ENCODE results near the gene CHD3. TPM values are rescaled to one million over a fixed set of nuclear protein-coding genes. Genes with fewer than 3 reads are reported as not detected.

Gene CHD3
- total and polyA plus RNA-seq, 2 experiments from 2014 or later: 41.2 to 75.3 TPM

GRCh38 chr17:7848739-7849129 lies 39.9 kb upstream of the CHD3 start:
- 98% methylated on average over 10 of the region's 21 CpGs for WGBS (ENCODE audit: low lambda C conversion rate, missing lambda C conversion rate)
- H4K20me1 ChIP-seq (ENCODE audit: insufficient read depth, poor library complexity, severe bottlenecking): peaks cover 77% of the 10 kb centered on the region
- H3K4me2 ChIP-seq: no peak overlapping the region
- H3K27me3 ChIP-seq: no peaks in the 10 kb centered on the region
- H3K4me3 ChIP-seq: no peak overlapping the region
- H3K9me3 ChIP-seq (ENCODE audit: low read depth): no peaks in the 10 kb centered on the region
- TF ChIP-seq CTCF (IDR thresholded peaks at IDR 0.05; ENCODE audit: poor library complexity): no peak
- TF ChIP-seq EZH2 (IDR thresholded peaks at IDR 0.05; ENCODE audit: borderline replicate concordance): no peak
- no peaks in the 10 kb centered on the region for H3K36me3 ChIP-seq (replicated peaks; ENCODE audit: insufficient read depth, low read depth)
- H3K9me2 ChIP-seq (replicated peaks; ENCODE audit: insufficient read depth): no peaks in the 10 kb centered on the region
- peaks cover 6% of the 10 kb centered on the region for H3K4me1 ChIP-seq (ENCODE audit: insufficient read depth)
- no peak overlapping the region for H2AFZ ChIP-seq
- no peak for DNase-seq (ENCODE audit: low spot score)
- H3K79me2 ChIP-seq: peaks cover 60% of the 10 kb centered on the region
- H3K27ac ChIP-seq: no peak overlapping the region

GRCh38 chr17:7849130-7849750 lies 39.3 kb upstream of the CHD3 start:
- peak; percentile 8 for DNase-seq (ENCODE audit: low spot score)
- Histone ChIP-seq H3K4me2 (no peak overlapping the region), H3K4me1 (ENCODE audit: insufficient read depth) (peaks cover 6% of the 10 kb centered on the region), H4K20me1 (ENCODE audit: insufficient read depth, poor library complexity, severe bottlenecking) (peaks cover 76% of the 10 kb centered on the region), H3K27me3 (no peaks in the 10 kb centered on the region), H3K9me2 (replicated peaks; ENCODE audit: insufficient read depth) (no peaks in the 10 kb centered on the region), H3K9me3 (ENCODE audit: low read depth) (no peaks in the 10 kb centered on the region), H3K79me2 (peaks cover 61% of the 10 kb centered on the region), H3K36me3 (replicated peaks; ENCODE audit: insufficient read depth, low read depth) (no peaks in the 10 kb centered on the region), H3K27ac (no peak overlapping the region), H2AFZ (no peak overlapping the region), H3K4me3 (no peak overlapping the region)
- no peak for TF ChIP-seq EZH2phosphoT487 (IDR thresholded peaks at IDR 0.05; ENCODE audit: low read depth, severe bottlenecking, unreplicated experiment)
- TF ChIP-seq CTCF (IDR thresholded peaks at IDR 0.05; ENCODE audit: poor library complexity): no peak
- TF ChIP-seq EZH2 (IDR thresholded peaks at IDR 0.05; ENCODE audit: borderline replicate concordance): no peak
- 94% methylated on average over 29 of the region's 35 CpGs for WGBS (ENCODE audit: low lambda C conversion rate, missing lambda C conversion rate)

- 92% methylated on average over 12 of the region's 12 CpGs for WGBS (ENCODE audit: low lambda C conversion rate, missing lambda C conversion rate)
- no peak for TF ChIP-seq EZH2phosphoT487 (IDR thresholded peaks at IDR 0.05; ENCODE audit: low read depth, severe bottlenecking, unreplicated experiment)
- TF ChIP-seq EZH2 (IDR thresholded peaks at IDR 0.05; ENCODE audit: borderline replicate concordance): no peak
- TF ChIP-seq CTCF (IDR thresholded peaks at IDR 0.05; ENCODE audit: poor library complexity): no peak
- no peaks in the 10 kb centered on the region for H3K9me3 ChIP-seq (ENCODE audit: low read depth)
- no peak overlapping the region for H2AFZ ChIP-seq
- H3K4me2 ChIP-seq: no peak overlapping the region
- no peaks in the 10 kb centered on the region for H3K36me3 ChIP-seq (replicated peaks; ENCODE audit: insufficient read depth, low read depth)
- H3K9me2 ChIP-seq (replicated peaks; ENCODE audit: insufficient read depth): no peaks in the 10 kb centered on the region
- no peak for DNase-seq (ENCODE audit: low spot score)
- H3K27ac ChIP-seq: no peak overlapping the region
- H3K4me3 ChIP-seq: no peak overlapping the region
- H3K4me1 ChIP-seq (ENCODE audit: insufficient read depth): peaks cover 12% of the 10 kb centered on the region
- peaks cover 56% of the 10 kb centered on the region for H3K79me2 ChIP-seq
- peaks cover 71% of the 10 kb centered on the region for H4K20me1 ChIP-seq (ENCODE audit: insufficient read depth, poor library complexity, severe bottlenecking)
- H3K27me3 ChIP-seq: no peaks in the 10 kb centered on the region
Measured at GRCh38 chr17:7849751-7850504, 38.7 kb upstream of the CHD3 start.

All from hepatocyte (in vitro differentiated cells).